Neural cell (in vitro differentiated cells): Measurements from ENCODE around the gene CRELD1. TPM values are rescaled to one million over a fixed set of nuclear protein-coding genes. Genes with fewer than 3 reads are reported as not detected.

ENCODE experiments used
- H2AFZ ChIP-seq: fragments of 200-600, 300-800 bp; sonication (generic), shearing (Covaris generic); 2 replicates; pipeline ENCODE4 v1.6.0; 2014; ENCODE audit warnings: low read depth, mild to moderate bottlenecking, antibody characterized with exemption, low read length, moderate library complexity
- H3F3A ChIP-seq: fragments of 200-600 bp; shearing (Covaris generic); 2 replicates; pipeline ENCODE4 v1.6.1; 2016; ENCODE audit warnings: mild to moderate bottlenecking, moderate library complexity, mixed read lengths, antibody characterized with exemption, low read length; ENCODE audit not compliant: insufficient read depth, poor library complexity, severe bottlenecking
- H3K27ac ChIP-seq: fragments of 200-600, 300-800 bp; sonication (generic), shearing (Covaris generic); 2 replicates; pipeline ENCODE4 v1.5.1; 2014; ENCODE audit warnings: mild to moderate bottlenecking, low read length, moderate library complexity
- H3K27me3 ChIP-seq: fragments of 300-800, 200-600 bp; sonication (generic), shearing (Covaris generic); 2 replicates; pipeline ENCODE4 v1.6.0; 2014; ENCODE audit warnings: mild to moderate bottlenecking, low read depth, low read length, moderate library complexity; ENCODE audit not compliant: insufficient read depth
- H3K36me3 ChIP-seq: fragments of 300-800, 200-600 bp; sonication (generic), shearing (Covaris generic); 2 replicates; pipeline ENCODE4 v1.5.1; 2014; ENCODE audit warnings: mild to moderate bottlenecking, antibody characterized with exemption, low read length, moderate library complexity; ENCODE audit not compliant: insufficient read depth
- H3K4me2 ChIP-seq: fragments of 300-800, 200-600 bp; sonication (generic), shearing (Covaris generic); 2 replicates; pipeline ENCODE4 v1.6.0; 2014; ENCODE audit warnings: mild to moderate bottlenecking, low read length
- H3K4me3 ChIP-seq: fragments of 300-800, 200-600 bp; sonication (generic), shearing (Covaris generic); 2 replicates; pipeline ENCODE4 v1.5.1; 2014; ENCODE audit warnings: mild to moderate bottlenecking, low read length, moderate library complexity
- H3K79me2 ChIP-seq: fragments of 200-600 bp; shearing (Covaris generic); replicated peaks from 2 replicates; pipeline ENCODE4 v1.6.0; 2014; ENCODE audit warnings: mild to moderate bottlenecking, low read length, moderate library complexity; ENCODE audit not compliant: insufficient read depth
- H3K9ac ChIP-seq: fragments of 300-800, 200-600 bp; sonication (generic), shearing (Covaris generic); 2 replicates; pipeline ENCODE4 v1.6.1; 2016; ENCODE audit warnings: mild to moderate bottlenecking, low read length, mixed read lengths
- H3K9me2 ChIP-seq: fragments of 200-600 bp; shearing (Covaris generic); 2 replicates; pipeline ENCODE4 v1.6.1; 2016; ENCODE audit warnings: mild to moderate bottlenecking, low read length, mixed read lengths; ENCODE audit not compliant: insufficient read depth
- H3K9me3 ChIP-seq: fragments of 200-600, 300-800 bp; sonication (generic), shearing (Covaris generic); 2 replicates; pipeline ENCODE4 v1.6.1; 2016; ENCODE audit warnings: mild to moderate bottlenecking, mixed run types, low read length, moderate library complexity, mixed read lengths
- H4K20me1 ChIP-seq: fragments of 200-600 bp; shearing (Covaris generic); 2 replicates; pipeline ENCODE4 v1.6.1; 2016; ENCODE audit warnings: mild to moderate bottlenecking, mixed run types; ENCODE audit not compliant: insufficient read depth
- CTCF ChIP-seq: fragments of 450-650 bp; IDR thresholded peaks from 2 replicates; pipeline ENCODE4 v1.5.1; 2014; ENCODE audit warnings: antibody characterized with exemption, mild to moderate bottlenecking, moderate library complexity; ENCODE audit not compliant: poor library complexity, severe bottlenecking
- EP300 ChIP-seq: fragments of 450-650 bp; conservative IDR thresholded peaks from 2 replicates; pipeline ENCODE4 v1.6.1; 2014; ENCODE audit warnings: antibody characterized with exemption, mild to moderate bottlenecking, moderate library complexity; ENCODE audit not compliant: poor library complexity, severe bottlenecking
- EZH2 ChIP-seq: fragments of 200-600, 300-800 bp; shearing (Covaris generic), sonication (generic); IDR thresholded peaks from 2 replicates; pipeline ENCODE4 v1.6.1; 2014; ENCODE audit warnings: antibody characterized with exemption, low read length, borderline replicate concordance, mild to moderate bottlenecking; ENCODE audit not compliant: insufficient read depth, poor library complexity, severe bottlenecking
- MXI1 ChIP-seq: fragments of 450-650 bp; conservative IDR thresholded peaks from 2 replicates; pipeline ENCODE4 v1.6.1; 2014; ENCODE audit warnings: antibody characterized with exemption, mild to moderate bottlenecking; ENCODE audit not compliant: poor library complexity, severe bottlenecking
- POLR2AphosphoS5 ChIP-seq: IDR thresholded peaks from 2 replicates; pipeline ENCODE4 v1.6.1; 2012
- RAD21 ChIP-seq: fragments of 450-650 bp; conservative IDR thresholded peaks from 2 replicates; pipeline ENCODE4 v1.6.1; 2014; ENCODE audit warnings: antibody characterized with exemption, mild to moderate bottlenecking, moderate library complexity
- REST ChIP-seq: IDR thresholded peaks from 2 replicates; pipeline ENCODE4 v1.6.1; 2012; ENCODE audit warnings: borderline replicate concordance
- SMC3 ChIP-seq: fragments of 450-650 bp; conservative IDR thresholded peaks from 2 replicates; pipeline ENCODE4 v1.6.1; 2014; ENCODE audit warnings: antibody characterized with exemption, mild to moderate bottlenecking, moderate library complexity; ENCODE audit not compliant: poor library complexity
- TAF1 ChIP-seq: IDR thresholded peaks from 2 replicates; pipeline ENCODE4 v1.6.1; 2012; ENCODE audit warnings: low read depth
- polyA plus RNA-seq: library from polyadenylated mRNA; depleted of rRNA; stranded (reverse); fragments of >200 nt; gene quantifications from 2 replicates; pipeline ENCODE4 v1.2.3, GENCODE V29; 2014
- small RNA-seq, 3 experiments: library from RNA; depleted of rRNA; stranded (forward); fragments of <200 nt; gene quantifications; one replicate each; pipeline ENCODE3, GENCODE V24; 2012

CRELD1 gene
- polyA plus RNA-seq, 1 donor from 2014 or later: 48.9 TPM

DNA sequence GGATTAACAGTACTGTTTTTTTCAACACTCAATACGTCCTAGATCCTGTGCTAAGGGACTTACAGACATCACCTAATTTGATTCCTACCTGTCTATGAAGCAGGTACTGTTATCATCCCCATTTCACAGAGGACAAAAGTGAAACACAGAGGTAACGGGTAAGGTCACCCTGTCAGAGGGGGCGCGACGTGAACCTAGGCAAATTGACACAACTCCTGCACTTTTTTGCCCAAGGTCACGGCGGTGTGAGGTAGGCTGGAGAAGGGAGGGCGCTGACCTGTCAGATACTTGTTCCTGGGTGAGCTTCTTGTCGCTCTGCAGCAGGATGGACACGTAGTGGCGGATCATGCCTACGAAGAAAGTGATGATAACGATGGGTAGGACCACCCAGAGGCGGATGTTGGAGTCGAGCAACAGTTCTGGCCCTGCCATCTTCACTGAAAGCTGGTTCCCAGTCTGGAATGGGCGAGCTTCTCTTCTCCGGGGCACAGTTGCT, 52.6 kb downstream of the CRELD1 start:
- H3K9me2 ChIP-seq: no peaks in the 10 kb centered on the region
- no peaks in the 10 kb centered on the region for H3K27me3 ChIP-seq
- H3K9ac ChIP-seq: peak overlapping the region; percentile 77
- peak overlapping the region; percentile 82 for H3K4me2 ChIP-seq
- peak overlapping the region; percentile 83 for H3K4me3 ChIP-seq
- H4K20me1 ChIP-seq: no peaks in the 10 kb centered on the region
- no peaks in the 10 kb centered on the region for H3K36me3 ChIP-seq
- H3K9me3 ChIP-seq: no peaks in the 10 kb centered on the region
- peak overlapping the region; percentile 77 for H2AFZ ChIP-seq
- TF ChIP-seq RAD21 (no peak), MXI1 (no peak), TAF1 (peak; percentile 57)
- H3K27ac ChIP-seq: peak overlapping the region; percentile 76
- no peaks in the 10 kb centered on the region for H3F3A ChIP-seq
- H3K79me2 ChIP-seq: peaks cover 30% of the 10 kb centered on the region

GRCh38 chr3:9994086-9994844, 60.6 kb downstream of the CRELD1 start:
- Histone ChIP-seq H3K9me3 (no peaks in the 10 kb centered on the region), H3K36me3 (no peaks in the 10 kb centered on the region), H3K9me2 (no peaks in the 10 kb centered on the region), H3K79me2 (no peaks in the 10 kb centered on the region), H3K4me3 (no peak overlapping the region), H3K27ac (no peak overlapping the region), H3K27me3 (no peaks in the 10 kb centered on the region), H3K9ac (no peak overlapping the region), H3K4me2 (no peak overlapping the region), H4K20me1 (no peaks in the 10 kb centered on the region), H3F3A (no peaks in the 10 kb centered on the region), H2AFZ (no peak overlapping the region)
- TF ChIP-seq TAF1 (no peak), EP300 (no peak), REST (no peak), MXI1 (no peak), RAD21 (no peak), EZH2 (no peak), CTCF (no peak), POLR2AphosphoS5 (no peak), SMC3 (no peak)

Small RNA genes within 50 kb of the gene (small RNA-seq; reads per million reads assigned to genes)
- gene RNU6-882P: 0 reads per million in 3 experiments

Other genes starting within 250 kb of the CRELD1 start
- 0.32 TPM in 1 of 2 replicates, not detected in the other for gene CPNE9, start 230.0 kb upstream of the CRELD1 start, polyA plus RNA-seq
- 14.9 and 18.0 TPM in 2 replicates for gene BRPF1, start 202.1 kb upstream of the CRELD1 start, polyA plus RNA-seq
- gene OGG1, start 183.9 kb upstream of the CRELD1 start, polyA plus RNA-seq: 34.4 and 40.3 TPM in 2 replicates
- gene CAMK1, start 163.9 kb upstream of the CRELD1 start, polyA plus RNA-seq: 18.7 and 21.3 TPM in 2 replicates
- gene TADA3, start 141.4 kb upstream of the CRELD1 start, polyA plus RNA-seq: 55.4 and 64.0 TPM in 2 replicates
- gene ARPC4, start 140.8 kb upstream of the CRELD1 start, polyA plus RNA-seq: 179 and 188 TPM in 2 replicates
- 47.6 and 78.3 TPM in 2 replicates for gene TTLL3, start 123.6 kb upstream of the CRELD1 start, polyA plus RNA-seq
- 35.2 TPM in 2 replicates for gene RPUSD3, start 89.8 kb upstream of the CRELD1 start, polyA plus RNA-seq
- not detected in 2 replicates for gene CIDEC, start 53.6 kb upstream of the CRELD1 start, polyA plus RNA-seq
- gene JAGN1, start 43.2 kb upstream of the CRELD1 start, polyA plus RNA-seq: 22.5 and 26.5 TPM in 2 replicates
- gene IL17RE, start 31.0 kb upstream of the CRELD1 start, polyA plus RNA-seq: 0.52 TPM in 1 of 2 replicates, not detected in the other
- gene IL17RC, start 16.7 kb upstream of the CRELD1 start, polyA plus RNA-seq: 0.54 TPM in 1 of 2 replicates, not detected in the other
- 2.9 and 4.3 TPM in 2 replicates for gene PRRT3, start 18.6 kb downstream of the CRELD1 start, polyA plus RNA-seq
- 88.9 and 117 TPM in 2 replicates for gene EMC3, start 53.0 kb downstream of the CRELD1 start, polyA plus RNA-seq
- gene FANCD2, start 92.6 kb downstream of the CRELD1 start, polyA plus RNA-seq: 0.86 and 3.3 TPM in 2 replicates
- gene FANCD2OS, start 174.4 kb downstream of the CRELD1 start, polyA plus RNA-seq: not detected in 2 replicates
- gene BRK1, start 181.8 kb downstream of the CRELD1 start, polyA plus RNA-seq: 265 and 314 TPM in 2 replicates
- gene VHL, start 207.9 kb downstream of the CRELD1 start, polyA plus RNA-seq: 94.9 and 108 TPM in 2 replicates
- 0.84 and 1.1 TPM in 2 replicates for gene IRAK2, start 231.1 kb downstream of the CRELD1 start, polyA plus RNA-seq